NCI-H526 treated with DMSO at 0.1 percent for 48 hours (cell line): ENCODE data around the gene SNAI1.
A peak's percentile ranks its signal among the peaks of the same experiment; 100 is the strongest.
"Not testable (repeated sequence)": the region's sequence is repeated elsewhere in the genome, so short reads cannot be mapped to it uniquely, and the experiment has no call there.

ENCODE experiments used
- DNase-seq: peaks from one replicate; lab custom pipeline; 2025; lab: John Stamatoyannopoulos, UW

The SNAI1 gene

GRCh38 chr20:49964964-49965780 lies 17.6 kb upstream of the SNAI1 start:
- no peak for DNase-seq

GRCh38 chr20:49965781-49966305 lies 16.9 kb upstream of the SNAI1 start:
- no peak for DNase-seq

GRCh38 chr20:49966861-49967260 lies 15.9 kb upstream of the SNAI1 start:
- DNase-seq: no peak

GRCh38 chr20:49969234-49969633 lies 13.5 kb upstream of the SNAI1 start:
- no peak for DNase-seq

- DNase-seq: no peak
Measured at GRCh38 chr20:49969946-49970345, 12.8 kb upstream of the SNAI1 start.

- no peak for DNase-seq
Measured at GRCh38 chr20:49970498-49970897, 12.3 kb upstream of the SNAI1 start.

GRCh38 chr20:49973981-49974380 lies 8.8 kb upstream of the SNAI1 start:
- no peak for DNase-seq

- DNase-seq: no peak
Measured at GRCh38 chr20:49976542-49976941, 6.2 kb upstream of the SNAI1 start.

- DNase-seq: not testable (repeated sequence)
Measured at GRCh38 chr20:49977740-49978139, 5.0 kb upstream of the SNAI1 start.

- DNase-seq: no peak
Measured at GRCh38 chr20:49978685-49979029, 4.1 kb upstream of the SNAI1 start.

- peak; percentile 71 for DNase-seq
Measured at GRCh38 chr20:49979030-49979832, 3.5 kb upstream of the SNAI1 start.

GRCh38 chr20:49980140-49981008 lies 2.4 kb upstream of the SNAI1 start:
- no peak for DNase-seq

GRCh38 chr20:49981218-49982071 lies 1.3 kb upstream of the SNAI1 start:
- DNase-seq: no peak

GRCh38 chr20:49982072-49982345 lies 771 bp upstream of the SNAI1 start:
- no peak for DNase-seq

GRCh38 chr20:49983123-49983847 lies 505 bp downstream of the SNAI1 start:
- DNase-seq: no peak

- no peak for DNase-seq
Measured at GRCh38 chr20:49983848-49984408, 1.1 kb downstream of the SNAI1 start.

GRCh38 chr20:49984426-49985153 lies 1.8 kb downstream of the SNAI1 start:
- no peak for DNase-seq

- no peak for DNase-seq
Measured at GRCh38 chr20:49985157-49985556, 2.4 kb downstream of the SNAI1 start.

- DNase-seq: no peak
Measured at GRCh38 chr20:49985617-49986016, 2.8 kb downstream of the SNAI1 start.

GRCh38 chr20:49986049-49986448 lies 3.3 kb downstream of the SNAI1 start:
- DNase-seq: no peak
